ENCODE results near the gene PPEF2.

- TF ChIP-seq CTCF (IDR thresholded peaks at IDR 0.05) = no peak
- TF ChIP-seq POLR2A (IDR thresholded peaks at IDR 0.05) = no peak
- TF ChIP-seq POLR2AphosphoS5 (IDR thresholded peaks at IDR 0.05) = no peak
These were observed 83.1 kb downstream of the PPEF2 start for GRCh38 chr4:75819121-75819520.
